ENCODE results near the gene ARHGAP45. TPM values are rescaled to one million over a fixed set of nuclear protein-coding genes. Genes with fewer than 3 reads are reported as not detected.

Gene ARHGAP45
- total RNA-seq, 3 donors from 2014 or later: 33.9 to 64.3 (median 58.8) TPM

- H3K36me3 ChIP-seq (ENCODE audit: low read depth): no peaks in the 10 kb centered on the region
- H3K4me1 ChIP-seq (ENCODE audit: low read depth): peaks cover 29% of the 10 kb centered on the region
- H3K4me3 ChIP-seq: no peak overlapping the region
- no peaks in the 10 kb centered on the region for H3K9me3 ChIP-seq
- DNase-seq: peak in 1 of 3 donors; percentile 44
- no peak for TF ChIP-seq CTCF (IDR thresholded peaks at IDR 0.05)
- no peak for ATAC-seq
- intact Hi-C loops (cut with DNase I, micrococcal nuclease): no loop called here
Measured at GRCh38 chr19:1093811-1094553, 27.0 kb downstream of the ARHGAP45 start.

- TF ChIP-seq CTCF (IDR thresholded peaks at IDR 0.05): no peak
- intact Hi-C loops (cut with DNase I, micrococcal nuclease): no loop called here
- ATAC-seq (no peak), DNase-seq (no peak)
- no peaks in the 10 kb centered on the region for H3K36me3 ChIP-seq (ENCODE audit: low read depth)
- H3K9me3 ChIP-seq: no peaks in the 10 kb centered on the region
- peak overlapping the region; percentile 91 for H3K4me3 ChIP-seq
- H3K4me1 ChIP-seq (ENCODE audit: low read depth): peaks cover 31% of the 10 kb centered on the region
Measured at GRCh38 chr19:1094655-1094977, 27.6 kb downstream of the ARHGAP45 start.

- Histone ChIP-seq H3K36me3 (ENCODE audit: low read depth) (no peaks in the 10 kb centered on the region), H3K9me3 (no peaks in the 10 kb centered on the region), H3K4me1 (ENCODE audit: low read depth) (peaks cover 31% of the 10 kb centered on the region), H3K4me3 (peak within 1 kb of the TSS; percentile 91)
- DNase-seq (peak; percentile 98 to 99 (median 99)), ATAC-seq (peak; percentile 96)
- intact Hi-C loops (cut with DNase I, micrococcal nuclease): no loop called here
- no peak for TF ChIP-seq CTCF (IDR thresholded peaks at IDR 0.05)
Measured at GRCh38 chr19:1094978-1095701, 28.2 kb downstream of the ARHGAP45 start, which contains the start of gene POLR2E. POLR2E (minus strand) TSS chr19:1095375; CDS start chr19:1095315, 60 bp downstream.

GRCh38 chr19:1097810-1098176 is 30.8 kb downstream of the ARHGAP45 start:
- intact Hi-C loops (cut with DNase I, micrococcal nuclease): no loop called here
- no peak overlapping the region for H3K4me3 ChIP-seq
- TF ChIP-seq CTCF (IDR thresholded peaks at IDR 0.05): no peak
- ATAC-seq (no peak), DNase-seq (no peak)
- H3K4me1 ChIP-seq (ENCODE audit: low read depth): peaks cover 37% of the 10 kb centered on the region
- no peaks in the 10 kb centered on the region for H3K9me3 ChIP-seq
- no peaks in the 10 kb centered on the region for H3K36me3 ChIP-seq (ENCODE audit: low read depth)

GRCh38 chr19:1098177-1099051 is 31.4 kb downstream of the ARHGAP45 start:
- no peak overlapping the region for H3K4me3 ChIP-seq
- ATAC-seq: peak; percentile 13
- H3K4me1 ChIP-seq (ENCODE audit: low read depth): peaks cover 41% of the 10 kb centered on the region

More at GRCh38 chr19:1098177-1099051, 31.4 kb downstream of the ARHGAP45 start:
- intact Hi-C loops (cut with DNase I, micrococcal nuclease): no loop called here
- no peak for DNase-seq
- H3K9me3 ChIP-seq: no peaks in the 10 kb centered on the region
- no peaks in the 10 kb centered on the region for H3K36me3 ChIP-seq (ENCODE audit: low read depth)
- no peak for TF ChIP-seq CTCF (IDR thresholded peaks at IDR 0.05)
